ENCODE measurements around the gene UGT3A2.

The UGT3A2 gene

DNA sequence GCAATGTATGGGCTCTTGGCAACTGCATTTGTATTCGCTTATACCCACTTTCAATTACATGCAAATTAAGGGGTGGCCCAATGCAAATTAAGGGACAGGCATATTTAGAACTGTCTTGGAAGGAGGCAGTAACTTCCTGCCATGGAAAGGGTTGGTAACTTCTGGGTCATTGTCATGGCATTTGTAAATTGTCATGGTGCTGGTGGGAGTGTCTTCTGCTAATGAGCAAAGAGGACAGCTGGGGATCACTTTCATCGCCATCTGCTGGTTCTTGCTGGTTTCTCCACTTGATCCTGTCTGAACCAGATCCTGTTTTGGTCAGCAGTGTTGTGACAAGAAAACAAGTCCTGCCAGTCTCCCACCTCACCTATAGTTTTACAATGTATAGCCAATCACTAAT, 23.3 kb upstream of the UGT3A2 start (continued):
- TF ChIP-seq CREB5 (CRISPR knock-in tag; IDR thresholded peaks at IDR 0.05; ENCODE audit: low read depth): no peak

- peak; percentile 99 for ATAC-seq
- TF ChIP-seq OSR1 (CRISPR knock-in tag; IDR thresholded peaks at IDR 0.05) (no peak), ZFP3 (CRISPR knock-in tag; IDR thresholded peaks at IDR 0.05) (no peak)
These were observed 12.6 kb upstream of the UGT3A2 start for GRCh38 chr5:36079200-36079781.

DNA sequence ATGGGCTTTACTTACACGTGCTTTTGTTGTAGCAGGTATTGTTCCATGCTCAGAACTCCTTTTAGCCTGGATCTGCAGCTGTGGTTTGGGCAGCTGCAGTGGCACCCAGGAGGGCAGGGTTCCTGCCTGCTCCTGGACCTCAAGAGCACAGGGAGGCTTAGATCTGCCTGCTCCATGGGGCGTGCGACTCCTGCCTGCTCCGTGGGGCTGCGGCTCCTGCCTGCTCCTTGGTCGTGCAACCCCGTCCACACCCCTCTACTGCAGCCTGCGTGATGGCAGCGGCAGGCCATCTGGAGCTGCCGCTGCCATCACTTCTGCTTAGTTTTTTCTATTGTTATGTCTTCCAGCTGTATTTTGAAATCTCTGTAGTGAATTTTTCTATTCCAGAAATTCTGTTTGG, 11.7 kb upstream of the UGT3A2 start:
- no peak for ATAC-seq
- TF ChIP-seq ZFP3 (CRISPR knock-in tag; IDR thresholded peaks at IDR 0.05) (no peak), GLIS3 (CRISPR knock-in tag; IDR thresholded peaks at IDR 0.05) (no peak), TOX (CRISPR knock-in tag; IDR thresholded peaks at IDR 0.05; ENCODE audit: borderline replicate concordance) (no peak), RARB (CRISPR knock-in tag; IDR thresholded peaks at IDR 0.05) (no peak), ZFP30 (CRISPR knock-in tag; IDR thresholded peaks at IDR 0.05) (no peak), ZNF565 (CRISPR knock-in tag; conservative IDR thresholded peaks at IDR 0.05; ENCODE audit: low read depth) (no peak), ZNF70 (CRISPR knock-in tag; IDR thresholded peaks at IDR 0.05) (no peak), CSDC2 (CRISPR knock-in tag; IDR thresholded peaks at IDR 0.05) (no peak)
- TF ChIP-seq, protein P1, sequence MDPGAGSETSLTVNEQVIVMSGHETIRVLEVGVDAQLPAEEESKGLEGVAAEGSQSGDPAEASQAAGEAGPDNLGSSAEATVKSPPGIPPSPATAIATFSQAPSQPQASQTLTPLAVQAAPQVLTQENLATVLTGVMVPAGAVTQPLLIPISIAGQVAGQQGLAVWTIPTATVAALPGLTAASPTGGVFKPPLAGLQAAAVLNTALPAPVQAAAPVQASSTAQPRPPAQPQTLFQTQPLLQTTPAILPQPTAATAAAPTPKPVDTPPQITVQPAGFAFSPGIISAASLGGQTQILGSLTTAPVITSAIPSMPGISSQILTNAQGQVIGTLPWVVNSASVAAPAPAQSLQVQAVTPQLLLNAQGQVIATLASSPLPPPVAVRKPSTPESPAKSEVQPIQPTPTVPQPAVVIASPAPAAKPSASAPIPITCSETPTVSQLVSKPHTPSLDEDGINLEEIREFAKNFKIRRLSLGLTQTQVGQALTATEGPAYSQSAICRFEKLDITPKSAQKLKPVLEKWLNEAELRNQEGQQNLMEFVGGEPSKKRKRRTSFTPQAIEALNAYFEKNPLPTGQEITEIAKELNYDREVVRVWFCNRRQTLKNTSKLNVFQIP (CRISPR knock-in tag; IDR thresholded peaks at IDR 0.05; ENCODE audit: borderline replicate concordance, low read depth): no peak

DNA sequence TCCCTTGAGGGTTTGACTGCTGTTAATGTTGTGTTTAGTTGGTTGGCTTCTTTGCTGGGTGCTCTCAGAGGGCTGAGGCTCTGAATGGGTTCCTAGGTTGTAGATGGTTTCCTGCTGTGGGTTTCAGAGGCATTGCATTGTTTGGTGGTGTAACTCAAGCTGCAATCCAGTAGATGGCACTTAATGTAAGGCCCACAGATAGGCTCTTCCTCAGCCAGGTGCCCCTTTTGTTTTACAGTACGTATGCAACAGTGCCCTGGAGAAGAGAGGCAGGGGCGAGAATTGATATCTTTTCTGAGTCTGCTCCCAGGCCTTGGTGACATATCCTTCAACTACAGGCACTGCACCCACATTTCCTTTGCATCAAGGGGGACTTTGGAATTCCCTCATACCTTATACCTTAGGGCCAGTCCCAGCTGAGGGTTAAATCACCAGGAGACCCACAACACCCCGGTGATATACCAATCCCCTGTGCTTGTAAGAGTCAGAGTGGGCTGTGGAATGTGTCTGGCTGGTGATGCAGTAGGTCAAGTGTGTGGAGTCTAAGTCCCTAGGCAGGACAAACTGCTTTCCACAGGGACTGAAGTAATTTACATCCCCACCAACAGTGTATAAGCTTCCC, 7.0 kb upstream of the UGT3A2 start:
- TF ChIP-seq OSR1 (CRISPR knock-in tag; IDR thresholded peaks at IDR 0.05) (no peak), PATZ1 (CRISPR knock-in tag; IDR thresholded peaks at IDR 0.05; ENCODE audit: borderline replicate concordance) (no peak), ZC3H10 (CRISPR knock-in tag; IDR thresholded peaks at IDR 0.05) (no peak), TOX (CRISPR knock-in tag; IDR thresholded peaks at IDR 0.05; ENCODE audit: borderline replicate concordance) (no peak), BACH2 (CRISPR knock-in tag; IDR thresholded peaks at IDR 0.05; ENCODE audit: borderline replicate concordance) (no peak), RARB (CRISPR knock-in tag; IDR thresholded peaks at IDR 0.05) (no peak), ARNTL (CRISPR knock-in tag; IDR thresholded peaks at IDR 0.05; ENCODE audit: borderline replicate concordance, low read depth) (no peak), SNAI2 (CRISPR knock-in tag; IDR thresholded peaks at IDR 0.05) (no peak), PPARA (CRISPR knock-in tag; IDR thresholded peaks at IDR 0.05; ENCODE audit: borderline replicate concordance) (no peak), ZFP3 (CRISPR knock-in tag; IDR thresholded peaks at IDR 0.05) (no peak), ZNF70 (CRISPR knock-in tag; IDR thresholded peaks at IDR 0.05) (no peak), ISL1 (CRISPR knock-in tag; IDR thresholded peaks at IDR 0.05) (no peak), ZNF565 (CRISPR knock-in tag; conservative IDR thresholded peaks at IDR 0.05; ENCODE audit: low read depth) (no peak), GLIS3 (CRISPR knock-in tag; IDR thresholded peaks at IDR 0.05) (no peak), ZNF8 (CRISPR knock-in tag; IDR thresholded peaks at IDR 0.05) (no peak), ESRRG (CRISPR knock-in tag; IDR thresholded peaks at IDR 0.05) (no peak), TCF4 (CRISPR knock-in tag; IDR thresholded peaks at IDR 0.05; ENCODE audit: borderline replicate concordance) (no peak), TSHZ2 (CRISPR knock-in tag; IDR thresholded peaks at IDR 0.05) (no peak)
- TF ChIP-seq, protein P2, sequence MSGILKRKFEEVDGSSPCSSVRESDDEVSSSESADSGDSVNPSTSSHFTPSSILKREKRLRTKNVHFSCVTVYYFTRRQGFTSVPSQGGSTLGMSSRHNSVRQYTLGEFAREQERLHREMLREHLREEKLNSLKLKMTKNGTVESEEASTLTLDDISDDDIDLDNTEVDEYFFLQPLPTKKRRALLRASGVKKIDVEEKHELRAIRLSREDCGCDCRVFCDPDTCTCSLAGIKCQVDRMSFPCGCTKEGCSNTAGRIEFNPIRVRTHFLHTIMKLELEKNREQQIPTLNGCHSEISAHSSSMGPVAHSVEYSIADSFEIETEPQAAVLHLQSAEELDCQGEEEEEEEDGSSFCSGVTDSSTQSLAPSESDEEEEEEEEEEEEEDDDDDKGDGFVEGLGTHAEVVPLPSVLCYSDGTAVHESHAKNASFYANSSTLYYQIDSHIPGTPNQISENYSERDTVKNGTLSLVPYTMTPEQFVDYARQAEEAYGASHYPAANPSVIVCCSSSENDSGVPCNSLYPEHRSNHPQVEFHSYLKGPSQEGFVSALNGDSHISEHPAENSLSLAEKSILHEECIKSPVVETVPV (CRISPR knock-in tag; IDR thresholded peaks at IDR 0.05): no peak
- TF ChIP-seq, protein P1 (CRISPR knock-in tag; IDR thresholded peaks at IDR 0.05; ENCODE audit: borderline replicate concordance, low read depth): no peak
- peak; percentile 71; the same call in 2 of the 3 replicates for ATAC-seq

Measured in SK-N-SH treated with all-trans-retinoic acid at 6 μM for 48 hours (cell line).